ENCODE data around the gene MACROD1. TPM values are rescaled to one million over a fixed set of nuclear protein-coding genes. Genes with fewer than 3 reads are reported as not detected.

MACROD1 gene
- total RNA-seq, 1 donor from 2014 or later = 3.4 TPM

DNA sequence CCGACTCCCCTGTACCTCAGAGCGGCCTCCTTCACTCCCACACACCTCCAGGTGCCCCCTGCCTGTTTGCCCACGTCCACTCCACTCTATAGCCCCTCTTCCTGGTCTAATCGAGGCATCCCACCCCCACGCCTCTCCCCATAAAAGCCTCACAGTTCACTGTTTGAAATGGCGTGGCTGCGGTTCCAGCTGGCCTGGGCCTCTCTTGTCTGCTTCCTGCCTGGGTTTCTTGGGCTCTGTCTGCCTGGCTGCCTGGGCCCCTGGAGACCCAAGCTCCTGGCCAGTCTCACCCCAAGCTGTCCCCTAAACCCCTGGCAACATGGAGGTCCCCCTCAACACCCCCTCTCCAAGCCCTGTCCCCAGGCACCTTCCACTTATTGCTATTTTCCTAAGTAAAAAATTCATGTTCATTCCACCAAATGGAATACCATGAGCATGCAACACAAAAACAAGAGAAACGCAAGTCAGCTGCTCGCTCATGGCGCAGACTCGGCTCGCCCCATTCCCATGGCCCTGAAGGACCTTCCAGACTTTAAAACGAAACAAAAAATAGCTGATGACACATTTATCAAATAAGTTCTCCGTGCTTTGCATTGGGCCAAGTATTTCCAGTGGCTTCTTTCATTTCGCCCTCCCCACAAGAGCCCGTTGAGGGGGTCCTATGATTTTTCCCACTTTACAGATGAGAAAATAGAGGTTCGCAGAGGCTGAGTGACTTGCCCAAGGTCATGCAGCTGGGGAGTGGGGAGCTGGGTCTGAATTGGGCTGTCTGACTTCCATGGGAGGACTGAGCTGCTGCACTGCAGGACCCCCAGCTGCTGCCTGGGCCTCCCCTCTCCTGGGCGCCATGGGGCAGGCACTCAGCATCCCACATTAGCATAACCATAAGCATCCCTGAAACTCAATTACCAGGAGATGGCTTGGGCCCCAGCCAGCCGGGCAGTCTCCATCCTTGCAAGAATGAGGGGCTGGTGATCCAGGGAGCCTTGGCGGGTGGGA lies 141.9 kb downstream of the MACROD1 start:
- FAIRE-seq (no peak), DNase-seq (ENCODE audit: low read depth) (no peak)
- Histone ChIP-seq H4K20me1 (ENCODE audit: insufficient read depth, low read length) (no peaks in the 10 kb centered on the region), H3K9me3 (ENCODE audit: insufficient read depth, low read depth, low read length) (no peaks in the 10 kb centered on the region), H2AFZ (ENCODE audit: low read depth, low read length) (no peak overlapping the region), H3K27ac (ENCODE audit: low read depth, low read length) (no peak overlapping the region), H3K4me1 (ENCODE audit: insufficient read depth, low read length) (peaks cover 5% of the 10 kb centered on the region), H3K4me3 (ENCODE audit: insufficient read depth, low read depth, low read length) (no peak overlapping the region), H3K79me2 (ENCODE audit: insufficient read depth, low read length) (no peaks in the 10 kb centered on the region), H3K4me2 (ENCODE audit: low read length) (no peak overlapping the region), H3K9ac (ENCODE audit: low read length) (no peak overlapping the region), H3K27me3 (ENCODE audit: insufficient read depth, low read length) (no peaks in the 10 kb centered on the region), H3K36me3 (ENCODE audit: insufficient read depth, low read length) (no peaks in the 10 kb centered on the region)
- Mint-ChIP-seq H3K4me1 (ENCODE audit: low read depth, unreplicated experiment) (peaks cover 13% of the 10 kb centered on the region), H3K36me3 (ENCODE audit: low read depth, unreplicated experiment) (no peaks in the 10 kb centered on the region), H3K9me3 (ENCODE audit: unreplicated experiment) (peaks cover 1% of the 10 kb centered on the region), H3K4me3 (ENCODE audit: unreplicated experiment) (peak overlapping the region; percentile 34), H3K27me3 (ENCODE audit: low read depth, unreplicated experiment) (peaks cover 28% of the 10 kb centered on the region), H3K27ac (ENCODE audit: unreplicated experiment) (no peak overlapping the region)
- TF ChIP-seq, protein P1, sequence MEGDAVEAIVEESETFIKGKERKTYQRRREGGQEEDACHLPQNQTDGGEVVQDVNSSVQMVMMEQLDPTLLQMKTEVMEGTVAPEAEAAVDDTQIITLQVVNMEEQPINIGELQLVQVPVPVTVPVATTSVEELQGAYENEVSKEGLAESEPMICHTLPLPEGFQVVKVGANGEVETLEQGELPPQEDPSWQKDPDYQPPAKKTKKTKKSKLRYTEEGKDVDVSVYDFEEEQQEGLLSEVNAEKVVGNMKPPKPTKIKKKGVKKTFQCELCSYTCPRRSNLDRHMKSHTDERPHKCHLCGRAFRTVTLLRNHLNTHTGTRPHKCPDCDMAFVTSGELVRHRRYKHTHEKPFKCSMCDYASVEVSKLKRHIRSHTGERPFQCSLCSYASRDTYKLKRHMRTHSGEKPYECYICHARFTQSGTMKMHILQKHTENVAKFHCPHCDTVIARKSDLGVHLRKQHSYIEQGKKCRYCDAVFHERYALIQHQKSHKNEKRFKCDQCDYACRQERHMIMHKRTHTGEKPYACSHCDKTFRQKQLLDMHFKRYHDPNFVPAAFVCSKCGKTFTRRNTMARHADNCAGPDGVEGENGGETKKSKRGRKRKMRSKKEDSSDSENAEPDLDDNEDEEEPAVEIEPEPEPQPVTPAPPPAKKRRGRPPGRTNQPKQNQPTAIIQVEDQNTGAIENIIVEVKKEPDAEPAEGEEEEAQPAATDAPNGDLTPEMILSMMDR (IDR thresholded peaks at IDR 0.05; ENCODE audit: insufficient read depth, low read depth, low read length) = no peak
- no peak for TF ChIP-seq EZH2 (IDR thresholded peaks at IDR 0.05; ENCODE audit: insufficient read depth, low read length)

DNA sequence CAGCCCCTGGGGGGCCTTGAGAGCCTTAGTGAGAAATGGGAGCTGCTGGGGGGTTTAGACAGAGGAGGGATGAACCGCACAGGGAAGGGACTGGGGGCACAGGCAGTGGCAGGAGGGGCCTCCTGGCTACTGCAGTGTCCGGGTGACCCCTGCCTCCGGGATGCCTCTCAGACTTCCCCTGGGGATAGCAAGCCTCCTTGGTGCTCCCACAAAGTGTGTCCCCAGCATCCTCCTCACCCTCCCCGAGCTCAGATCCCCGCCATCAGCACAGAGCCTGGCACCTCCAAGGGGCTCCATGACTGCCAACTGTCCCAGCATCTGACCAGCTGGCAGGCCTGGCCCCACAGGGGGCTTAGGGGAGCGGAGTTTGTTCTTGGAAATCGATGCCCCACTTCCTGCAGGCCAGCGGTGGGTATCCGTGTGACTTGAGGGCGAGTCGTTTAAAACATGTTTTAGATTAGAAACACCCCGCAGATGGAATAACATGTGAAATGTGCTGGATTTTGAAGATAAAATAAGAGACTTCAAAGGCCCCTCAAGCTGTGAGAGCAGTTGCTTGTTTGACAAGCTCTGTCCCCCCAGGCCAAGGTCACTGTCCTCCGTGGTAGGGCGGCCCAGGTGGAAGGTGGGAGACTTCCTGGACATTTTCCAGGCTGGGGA lies 143.7 kb downstream of the MACROD1 start:
- Histone ChIP-seq H2AFZ (ENCODE audit: low read depth, low read length) (no peak overlapping the region), H3K27me3 (ENCODE audit: insufficient read depth, low read length) (peaks cover under 1% of the 10 kb centered on the region), H3K79me2 (ENCODE audit: insufficient read depth, low read length) (no peaks in the 10 kb centered on the region), H3K9ac (ENCODE audit: low read length) (no peak overlapping the region), H4K20me1 (ENCODE audit: insufficient read depth, low read length) (no peaks in the 10 kb centered on the region), H3K4me1 (ENCODE audit: insufficient read depth, low read length) (no peaks in the 10 kb centered on the region), H3K4me2 (ENCODE audit: low read length) (no peak overlapping the region), H3K4me3 (ENCODE audit: insufficient read depth, low read depth, low read length) (no peak overlapping the region), H3K27ac (ENCODE audit: low read depth, low read length) (no peak overlapping the region), H3K9me3 (ENCODE audit: insufficient read depth, low read depth, low read length) (no peaks in the 10 kb centered on the region), H3K36me3 (ENCODE audit: insufficient read depth, low read length) (no peaks in the 10 kb centered on the region)
- Mint-ChIP-seq H3K9me3 (ENCODE audit: unreplicated experiment) (peaks cover 1% of the 10 kb centered on the region), H3K27ac (ENCODE audit: unreplicated experiment) (no peak overlapping the region), H3K36me3 (ENCODE audit: low read depth, unreplicated experiment) (no peaks in the 10 kb centered on the region), H3K27me3 (ENCODE audit: low read depth, unreplicated experiment) (peaks cover 28% of the 10 kb centered on the region), H3K4me3 (ENCODE audit: unreplicated experiment) (no peak overlapping the region), H3K4me1 (ENCODE audit: low read depth, unreplicated experiment) (peaks cover 11% of the 10 kb centered on the region)
- DNase-seq (ENCODE audit: low read depth) (no peak), FAIRE-seq (no peak)
- TF ChIP-seq, protein P1 (IDR thresholded peaks at IDR 0.05; ENCODE audit: insufficient read depth, low read depth, low read length) = no peak
- TF ChIP-seq EZH2 (IDR thresholded peaks at IDR 0.05; ENCODE audit: insufficient read depth, low read length) = no peak

Measured in astrocyte (in vitro differentiated cells and primary cell).